HEK293T (cell line): ENCODE results near the gene CARS2.

Source experiments
- CTCF ChIA-PET: fragments of 350-600 bp; formaldehyde crosslinking; extraction: SDS; loops from one replicate; lab custom pipeline; 2021; ENCODE audit warnings: antibody characterized with exemption, inconsistent platforms; lab: Yijun Ruan, JAX
- POLR2A ChIA-PET: fragments of 350-600 bp; formaldehyde crosslinking; extraction: SDS; loops from one replicate; lab custom pipeline; 2020; ENCODE audit warnings: antibody characterized with exemption, inconsistent platforms; lab: Yijun Ruan, JAX
- DNase-seq: peaks from one replicate; pipeline ENCODE4 v3.0.0; 2012; ENCODE audit warnings: mixed read lengths; ENCODE audit errors: extremely low spot score
- ARNT ChIP-seq: fragments of 450-650 bp; IDR thresholded peaks from 2 replicates; pipeline ENCODE4 v1.6.1; 2017; ENCODE audit warnings: mild to moderate bottlenecking
- BHLHE40 ChIP-seq: fragments of 450-650 bp; IDR thresholded peaks from 2 replicates; pipeline ENCODE4 v1.6.1; 2016; ENCODE audit warnings: mild to moderate bottlenecking, moderate library complexity, borderline replicate concordance
- CTBP1 ChIP-seq: fragments of 450-650 bp; IDR thresholded peaks from 2 replicates; pipeline ENCODE4 v1.6.1; 2016; ENCODE audit warnings: borderline replicate concordance
- ELF4 ChIP-seq: fragments of 450-650 bp; IDR thresholded peaks from 2 replicates; pipeline ENCODE4 v1.6.1; 2017; ENCODE audit warnings: antibody characterized with exemption
- FOXA1 ChIP-seq: fragments of 450-650 bp; IDR thresholded peaks from 2 replicates; pipeline ENCODE4 v1.6.1; 2016; ENCODE audit warnings: mild to moderate bottlenecking
- FOXK2 ChIP-seq: fragments of 450-650 bp; IDR thresholded peaks from 2 replicates; pipeline ENCODE4 v1.6.1; 2016; ENCODE audit warnings: mild to moderate bottlenecking
- FOXM1 ChIP-seq: fragments of 450-650 bp; IDR thresholded peaks from 2 replicates; pipeline ENCODE4 v1.6.1; 2017; ENCODE audit warnings: mild to moderate bottlenecking, borderline replicate concordance
- HDGF ChIP-seq: fragments of 450-650 bp; IDR thresholded peaks from 2 replicates; pipeline ENCODE4 v1.6.1; 2017; ENCODE audit warnings: antibody characterized with exemption, borderline replicate concordance
- L3MBTL2 ChIP-seq: fragments of 450-650 bp; conservative IDR thresholded peaks from 2 replicates; pipeline ENCODE4 v1.6.1; 2016; ENCODE audit warnings: mild to moderate bottlenecking
- LEF1 ChIP-seq: fragments of 450-650 bp; IDR thresholded peaks from 2 replicates; pipeline ENCODE4 v1.6.1; 2017; ENCODE audit warnings: mild to moderate bottlenecking, borderline replicate concordance
- NFRKB ChIP-seq: fragments of 450-650 bp; IDR thresholded peaks from 2 replicates; pipeline ENCODE4 v1.6.1; 2016; ENCODE audit warnings: mild to moderate bottlenecking, moderate library complexity
- SP1 ChIP-seq: fragments of 450-650 bp; IDR thresholded peaks from 2 replicates; pipeline ENCODE4 v1.6.1; 2017
- SUZ12 ChIP-seq: fragments of 450-650 bp; IDR thresholded peaks from 2 replicates; pipeline ENCODE4 v1.6.1; 2016; ENCODE audit warnings: mild to moderate bottlenecking
- TARDBP ChIP-seq: fragments of 450-650 bp; IDR thresholded peaks from 2 replicates; pipeline ENCODE4 v1.6.1; 2016
- ZNF384 ChIP-seq: fragments of 450-650 bp; IDR thresholded peaks from 2 replicates; pipeline ENCODE4 v1.6.1; 2016
- TF ChIP-seq, protein P1 (sequence below): fragments of 450-650 bp; IDR thresholded peaks from 2 replicates; pipeline ENCODE4 v1.6.1; 2016

Gene CARS2

GRCh38 chr13:110593430-110594130, 112.3 kb downstream of the CARS2 start:
- TF ChIP-seq SP1 (no peak), TARDBP (no peak), ELF4 (no peak), SUZ12 (no peak), FOXA1 (no peak), ARNT (no peak), FOXK2 (no peak), ZNF384 (no peak), NFRKB (no peak), CTBP1 (no peak), BHLHE40 (no peak), LEF1 (no peak), L3MBTL2 (no peak), FOXM1 (no peak), HDGF (no peak)
- TF ChIP-seq, protein P1, sequence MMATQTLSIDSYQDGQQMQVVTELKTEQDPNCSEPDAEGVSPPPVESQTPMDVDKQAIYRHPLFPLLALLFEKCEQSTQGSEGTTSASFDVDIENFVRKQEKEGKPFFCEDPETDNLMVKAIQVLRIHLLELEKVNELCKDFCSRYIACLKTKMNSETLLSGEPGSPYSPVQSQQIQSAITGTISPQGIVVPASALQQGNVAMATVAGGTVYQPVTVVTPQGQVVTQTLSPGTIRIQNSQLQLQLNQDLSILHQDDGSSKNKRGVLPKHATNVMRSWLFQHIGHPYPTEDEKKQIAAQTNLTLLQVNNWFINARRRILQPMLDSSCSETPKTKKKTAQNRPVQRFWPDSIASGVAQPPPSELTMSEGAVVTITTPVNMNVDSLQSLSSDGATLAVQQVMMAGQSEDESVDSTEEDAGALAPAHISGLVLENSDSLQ = no peak
- DNase-seq = peak; percentile 44
- CTCF ChIA-PET = interaction anchor here (0.6 to 1.1 kb wide), 3 partner anchors 35 to 348 kb away, joined by 3 to 4 read pairs (median 3); no protein-coding TSS in a partner anchor
- POLR2A ChIA-PET = interaction anchor here (1.0 to 1.4 kb wide), 2 partner anchors 22 to 122 kb away, joined by 3 to 4 read pairs; partner anchors contain the start of gene NAXD

GRCh38 chr13:110592665-110593064, 113.3 kb downstream of the CARS2 start:
- no peak for DNase-seq
- ChIA-PET CTCF (interaction anchor here (0.7 kb wide), 1 partner anchor 17 kb away, joined by 4 read pairs; no protein-coding TSS in a partner anchor), POLR2A (no interaction called here)
- TF ChIP-seq ZNF384 = no peak
- no peak for TF ChIP-seq FOXK2
- TF ChIP-seq CTBP1 = no peak
- no peak for TF ChIP-seq ELF4
- TF ChIP-seq, protein P1 = no peak
- TF ChIP-seq BHLHE40 = no peak
- no peak for TF ChIP-seq SP1
- no peak for TF ChIP-seq TARDBP
- no peak for TF ChIP-seq FOXM1
- TF ChIP-seq L3MBTL2 = no peak
- no peak for TF ChIP-seq LEF1
